K562 (cell line): ENCODE measurements around the gene MAP3K20. TPM values are rescaled to one million over a fixed set of nuclear protein-coding genes. Genes with fewer than 3 reads are reported as not detected.

Source experiments
- ATF1 ChIP-seq, 2 experiments: fragments of 450-650 bp in 1 of 2; IDR thresholded peaks; 2 replicates each; pipeline ENCODE4 v1.6.1; 2016; ENCODE audit warnings: missing compliant biosample characterization in 1 of 2, missing genetic modification characterization in 1 of 2
- DDX20 ChIP-seq: fragments of 450-650 bp; IDR thresholded peaks from 2 replicates; pipeline ENCODE4 v1.6.1; 2016; ENCODE audit warnings: missing genetic modification characterization, low read depth, mild to moderate bottlenecking, missing compliant biosample characterization, moderate library complexity
- FOS ChIP-seq: IDR thresholded peaks from 3 replicates; pipeline ENCODE4 v1.6.1; 2011; ENCODE audit not compliant: insufficient read length; ENCODE audit errors: extremely low read depth
- GTF2E2 ChIP-seq: fragments of 200-800 bp; sonication (Bioruptor generic); IDR thresholded peaks from 2 replicates; pipeline ENCODE4 v1.6.1; 2016; ENCODE audit warnings: missing genetic modification characterization, missing compliant biosample characterization
- HIVEP1 ChIP-seq: fragments of 250-450 bp; sonication (Bioruptor Pico); IDR thresholded peaks from 2 replicates; pipeline ENCODE4 v1.4.0; 2020; ENCODE audit warnings: mild to moderate bottlenecking
- PHB ChIP-seq: fragments of 250-450 bp; sonication (Bioruptor Pico); IDR thresholded peaks from 2 replicates; pipeline ENCODE4 v1.5.0; 2021
- SRSF9 ChIP-seq: fragments of 200-400 bp; formaldehyde crosslinking; IDR thresholded peaks from 2 replicates; pipeline ENCODE4 v1.6.1; 2017; ENCODE audit warnings: low read depth, low read length, borderline replicate concordance
- TFAM ChIP-seq: fragments of 250-450 bp; sonication (Bioruptor Pico); conservative IDR thresholded peaks from 2 replicates; pipeline ENCODE4 v1.5.0; 2021; ENCODE audit warnings: mild to moderate bottlenecking, moderate library complexity
- ZNF57 ChIP-seq: fragments of 450-650 bp; formaldehyde crosslinking; IDR thresholded peaks from 2 replicates; pipeline ENCODE4 v1.4.0; 2020; ENCODE audit warnings: mild to moderate bottlenecking, moderate library complexity
- ZNF586 ChIP-seq: fragments of 450-650 bp; formaldehyde crosslinking; conservative IDR thresholded peaks from 2 replicates; pipeline ENCODE4 v1.4.0; 2020; ENCODE audit warnings: mild to moderate bottlenecking, moderate library complexity
- polyA plus RNA-seq, 8 experiments: library from polyadenylated mRNA; depleted of rRNA in 4 of 8; stranded (reverse) in 5 of 8; unstranded in 3 of 8; fragments of >200 nt; fragmentation: Nextera tagmentation in 2 of 8; fragmentation: Illumina TruSeq in 1 of 8; extraction: Ambion mirVana in 2 of 8; extraction: Trizol in 1 of 8; gene quantifications; 2 replicates each; pipeline versions ENCODE4 v1.2.1 to v1.2.3, GENCODE V29; 2011 to 2014; ENCODE audit warnings: inconsistent platforms in 1 of 8, missing spikeins in 1 of 8
- total RNA-seq, 7 experiments: library from RNA; depleted of rRNA in 6 of 7; stranded (reverse); fragments of >200 nt in 6 of 7; fragmentation: Illumina TruSeq in 2 of 7; extraction: Trizol in 2 of 7; gene quantifications; 2 replicates each; pipeline versions ENCODE4 v1.2.1 to v1.2.3, GENCODE V29; 2011 to 2021; ENCODE audit warnings: low replicate concordance in 1 of 7
- TF ChIP-seq, protein P1 (sequence below): sonication (generic); formaldehyde crosslinking; IDR thresholded peaks from 2 replicates; pipeline ENCODE4 v1.8.1; 2023; ENCODE audit warnings: mild to moderate bottlenecking, missing genetic modification reagents
- TF ChIP-seq, protein P2 (sequence below), 2 experiments: fragments of 450-650 bp; IDR thresholded peaks; 2 replicates each; pipeline ENCODE4 v1.6.1; 2018; ENCODE audit warnings: mild to moderate bottlenecking in 2 of 2, low read depth in 1 of 2; ENCODE audit not compliant: partially characterized antibody in 2 of 2
- TF ChIP-seq, protein P3 (sequence below): fragments of 150-350 bp; IDR thresholded peaks from 2 replicates; pipeline ENCODE4 v1.6.1; 2014; ENCODE audit warnings: low read depth, mild to moderate bottlenecking, low read length, borderline replicate concordance
- TF ChIP-seq, protein P4 (sequence below), 3 experiments: IDR thresholded peaks in 2 of 3; conservative IDR thresholded peaks in 1 of 3; 2 replicates each; pipeline ENCODE4 v1.5.1; 2011 to 2012; ENCODE audit warnings: low read length in 3 of 3, mild to moderate bottlenecking in 3 of 3, control low read depth in 2 of 3, improper control_type of control experiment in 1 of 3, inconsistent platforms in 1 of 3, low read depth in 1 of 3, mixed read lengths in 1 of 3, moderate library complexity in 1 of 3; ENCODE audit not compliant: insufficient read depth in 2 of 3

MAP3K20 gene
- total and polyA plus RNA-seq, 9 of the 15 experiments (the other 6 are each of a cell fraction or from before 2014, with no cell fraction given) = 9.8 to 34.2 (median 27.3) TPM

DNA sequence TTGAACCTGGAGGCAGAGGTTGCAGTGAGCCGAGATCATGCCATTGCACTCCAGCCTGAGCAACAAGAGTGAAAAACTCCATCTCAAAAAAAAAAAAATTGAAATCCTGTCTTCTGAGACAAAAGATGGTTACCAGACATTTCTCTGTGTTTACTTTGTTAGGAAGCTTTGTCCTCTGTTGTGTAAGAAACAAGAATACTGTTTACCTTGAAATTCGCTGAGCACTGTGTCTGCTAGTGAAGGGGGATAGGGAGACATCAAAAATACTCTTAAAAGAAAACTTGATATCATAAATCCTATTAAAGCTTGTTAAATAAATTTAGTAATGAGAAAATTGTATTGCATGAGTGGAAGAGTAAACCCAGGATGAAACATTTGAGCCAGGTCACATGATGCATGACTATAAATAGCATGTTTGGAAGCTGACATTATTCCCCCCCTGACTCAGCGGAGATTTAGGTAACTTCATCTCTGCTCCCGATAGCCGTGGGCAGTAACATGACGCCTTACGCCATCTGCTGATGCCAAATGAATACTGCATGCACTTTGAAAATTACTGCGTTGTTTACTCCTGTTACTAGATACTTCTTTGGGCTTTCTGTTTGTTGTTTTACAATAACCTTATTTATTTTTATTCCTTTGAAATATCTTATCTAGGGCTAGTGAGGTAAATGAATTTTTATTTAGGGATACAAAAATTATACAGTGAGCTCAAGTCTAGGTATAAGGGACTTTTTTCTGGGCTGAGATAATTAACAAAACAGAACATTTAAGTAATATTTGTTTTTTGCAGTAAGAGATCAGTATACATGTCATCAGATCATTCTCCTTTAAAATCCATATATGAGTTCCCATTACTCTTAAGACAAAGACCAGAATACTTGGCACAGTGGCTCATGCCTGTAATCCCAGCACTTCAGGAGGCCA, 134.9 kb downstream of the MAP3K20 start (continued):
- TF ChIP-seq, protein P1, sequence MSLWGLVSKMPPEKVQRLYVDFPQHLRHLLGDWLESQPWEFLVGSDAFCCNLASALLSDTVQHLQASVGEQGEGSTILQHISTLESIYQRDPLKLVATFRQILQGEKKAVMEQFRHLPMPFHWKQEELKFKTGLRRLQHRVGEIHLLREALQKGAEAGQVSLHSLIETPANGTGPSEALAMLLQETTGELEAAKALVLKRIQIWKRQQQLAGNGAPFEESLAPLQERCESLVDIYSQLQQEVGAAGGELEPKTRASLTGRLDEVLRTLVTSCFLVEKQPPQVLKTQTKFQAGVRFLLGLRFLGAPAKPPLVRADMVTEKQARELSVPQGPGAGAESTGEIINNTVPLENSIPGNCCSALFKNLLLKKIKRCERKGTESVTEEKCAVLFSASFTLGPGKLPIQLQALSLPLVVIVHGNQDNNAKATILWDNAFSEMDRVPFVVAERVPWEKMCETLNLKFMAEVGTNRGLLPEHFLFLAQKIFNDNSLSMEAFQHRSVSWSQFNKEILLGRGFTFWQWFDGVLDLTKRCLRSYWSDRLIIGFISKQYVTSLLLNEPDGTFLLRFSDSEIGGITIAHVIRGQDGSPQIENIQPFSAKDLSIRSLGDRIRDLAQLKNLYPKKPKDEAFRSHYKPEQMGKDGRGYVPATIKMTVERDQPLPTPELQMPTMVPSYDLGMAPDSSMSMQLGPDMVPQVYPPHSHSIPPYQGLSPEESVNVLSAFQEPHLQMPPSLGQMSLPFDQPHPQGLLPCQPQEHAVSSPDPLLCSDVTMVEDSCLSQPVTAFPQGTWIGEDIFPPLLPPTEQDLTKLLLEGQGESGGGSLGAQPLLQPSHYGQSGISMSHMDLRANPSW = no peak
- TF ChIP-seq TFAM (CRISPR knock-in tag) (no peak), ZNF57 (CRISPR knock-in tag) (no peak), SRSF9 (no peak), HIVEP1 (CRISPR knock-in tag) (no peak), FOS (no peak), ATF1 (CRISPR knock-in tag; IDR thresholded peaks at IDR 0.05) (no peak), ATF1 (tag; IDR thresholded peaks at IDR 0.05) (no peak; the same call in 1 of the 2 replicates), DDX20 (tag) (no peak), PHB (CRISPR knock-in tag) (no peak), GTF2E2 (tag) (no peak), ZNF586 (CRISPR knock-in tag) (no peak)
- TF ChIP-seq, protein P2, sequence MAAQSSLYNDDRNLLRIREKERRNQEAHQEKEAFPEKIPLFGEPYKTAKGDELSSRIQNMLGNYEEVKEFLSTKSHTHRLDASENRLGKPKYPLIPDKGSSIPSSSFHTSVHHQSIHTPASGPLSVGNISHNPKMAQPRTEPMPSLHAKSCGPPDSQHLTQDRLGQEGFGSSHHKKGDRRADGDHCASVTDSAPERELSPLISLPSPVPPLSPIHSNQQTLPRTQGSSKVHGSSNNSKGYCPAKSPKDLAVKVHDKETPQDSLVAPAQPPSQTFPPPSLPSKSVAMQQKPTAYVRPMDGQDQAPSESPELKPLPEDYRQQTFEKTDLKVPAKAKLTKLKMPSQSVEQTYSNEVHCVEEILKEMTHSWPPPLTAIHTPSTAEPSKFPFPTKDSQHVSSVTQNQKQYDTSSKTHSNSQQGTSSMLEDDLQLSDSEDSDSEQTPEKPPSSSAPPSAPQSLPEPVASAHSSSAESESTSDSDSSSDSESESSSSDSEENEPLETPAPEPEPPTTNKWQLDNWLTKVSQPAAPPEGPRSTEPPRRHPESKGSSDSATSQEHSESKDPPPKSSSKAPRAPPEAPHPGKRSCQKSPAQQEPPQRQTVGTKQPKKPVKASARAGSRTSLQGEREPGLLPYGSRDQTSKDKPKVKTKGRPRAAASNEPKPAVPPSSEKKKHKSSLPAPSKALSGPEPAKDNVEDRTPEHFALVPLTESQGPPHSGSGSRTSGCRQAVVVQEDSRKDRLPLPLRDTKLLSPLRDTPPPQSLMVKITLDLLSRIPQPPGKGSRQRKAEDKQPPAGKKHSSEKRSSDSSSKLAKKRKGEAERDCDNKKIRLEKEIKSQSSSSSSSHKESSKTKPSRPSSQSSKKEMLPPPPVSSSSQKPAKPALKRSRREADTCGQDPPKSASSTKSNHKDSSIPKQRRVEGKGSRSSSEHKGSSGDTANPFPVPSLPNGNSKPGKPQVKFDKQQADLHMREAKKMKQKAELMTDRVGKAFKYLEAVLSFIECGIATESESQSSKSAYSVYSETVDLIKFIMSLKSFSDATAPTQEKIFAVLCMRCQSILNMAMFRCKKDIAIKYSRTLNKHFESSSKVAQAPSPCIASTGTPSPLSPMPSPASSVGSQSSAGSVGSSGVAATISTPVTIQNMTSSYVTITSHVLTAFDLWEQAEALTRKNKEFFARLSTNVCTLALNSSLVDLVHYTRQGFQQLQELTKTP (IDR thresholded peaks at IDR 0.05; ENCODE audit: low read depth in 1 of 2, partially characterized antibody in 2 of 2) = no peak
- TF ChIP-seq, protein P3, sequence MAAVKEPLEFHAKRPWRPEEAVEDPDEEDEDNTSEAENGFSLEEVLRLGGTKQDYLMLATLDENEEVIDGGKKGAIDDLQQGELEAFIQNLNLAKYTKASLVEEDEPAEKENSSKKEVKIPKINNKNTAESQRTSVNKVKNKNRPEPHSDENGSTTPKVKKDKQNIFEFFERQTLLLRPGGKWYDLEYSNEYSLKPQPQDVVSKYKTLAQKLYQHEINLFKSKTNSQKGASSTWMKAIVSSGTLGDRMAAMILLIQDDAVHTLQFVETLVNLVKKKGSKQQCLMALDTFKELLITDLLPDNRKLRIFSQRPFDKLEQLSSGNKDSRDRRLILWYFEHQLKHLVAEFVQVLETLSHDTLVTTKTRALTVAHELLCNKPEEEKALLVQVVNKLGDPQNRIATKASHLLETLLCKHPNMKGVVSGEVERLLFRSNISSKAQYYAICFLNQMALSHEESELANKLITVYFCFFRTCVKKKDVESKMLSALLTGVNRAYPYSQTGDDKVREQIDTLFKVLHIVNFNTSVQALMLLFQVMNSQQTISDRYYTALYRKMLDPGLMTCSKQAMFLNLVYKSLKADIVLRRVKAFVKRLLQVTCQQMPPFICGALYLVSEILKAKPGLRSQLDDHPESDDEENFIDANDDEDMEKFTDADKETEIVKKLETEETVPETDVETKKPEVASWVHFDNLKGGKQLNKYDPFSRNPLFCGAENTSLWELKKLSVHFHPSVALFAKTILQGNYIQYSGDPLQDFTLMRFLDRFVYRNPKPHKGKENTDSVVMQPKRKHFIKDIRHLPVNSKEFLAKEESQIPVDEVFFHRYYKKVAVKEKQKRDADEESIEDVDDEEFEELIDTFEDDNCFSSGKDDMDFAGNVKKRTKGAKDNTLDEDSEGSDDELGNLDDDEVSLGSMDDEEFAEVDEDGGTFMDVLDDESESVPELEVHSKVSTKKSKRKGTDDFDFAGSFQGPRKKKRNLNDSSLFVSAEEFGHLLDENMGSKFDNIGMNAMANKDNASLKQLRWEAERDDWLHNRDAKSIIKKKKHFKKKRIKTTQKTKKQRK = no peak
- TF ChIP-seq, protein P4, sequence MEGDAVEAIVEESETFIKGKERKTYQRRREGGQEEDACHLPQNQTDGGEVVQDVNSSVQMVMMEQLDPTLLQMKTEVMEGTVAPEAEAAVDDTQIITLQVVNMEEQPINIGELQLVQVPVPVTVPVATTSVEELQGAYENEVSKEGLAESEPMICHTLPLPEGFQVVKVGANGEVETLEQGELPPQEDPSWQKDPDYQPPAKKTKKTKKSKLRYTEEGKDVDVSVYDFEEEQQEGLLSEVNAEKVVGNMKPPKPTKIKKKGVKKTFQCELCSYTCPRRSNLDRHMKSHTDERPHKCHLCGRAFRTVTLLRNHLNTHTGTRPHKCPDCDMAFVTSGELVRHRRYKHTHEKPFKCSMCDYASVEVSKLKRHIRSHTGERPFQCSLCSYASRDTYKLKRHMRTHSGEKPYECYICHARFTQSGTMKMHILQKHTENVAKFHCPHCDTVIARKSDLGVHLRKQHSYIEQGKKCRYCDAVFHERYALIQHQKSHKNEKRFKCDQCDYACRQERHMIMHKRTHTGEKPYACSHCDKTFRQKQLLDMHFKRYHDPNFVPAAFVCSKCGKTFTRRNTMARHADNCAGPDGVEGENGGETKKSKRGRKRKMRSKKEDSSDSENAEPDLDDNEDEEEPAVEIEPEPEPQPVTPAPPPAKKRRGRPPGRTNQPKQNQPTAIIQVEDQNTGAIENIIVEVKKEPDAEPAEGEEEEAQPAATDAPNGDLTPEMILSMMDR (IDR thresholded peaks at IDR 0.05 in 2 of 3, conservative IDR thresholded peaks at IDR 0.05 in 1 of 3; ENCODE audit: insufficient read depth in 2 of 3, low read depth in 1 of 3, low read length in 3 of 3) = peak; percentile 91 to 98 (median 91)
